K562 (cell line): ENCODE measurements around the gene NT5DC1.

ENCODE experiments used
- ATF7 ChIP-seq: fragments of 450-650 bp; IDR thresholded peaks from 2 replicates; pipeline ENCODE4 v1.7.1; 2014; ENCODE audit warnings: mild to moderate bottlenecking, moderate library complexity
- ESRRA ChIP-seq: fragments of 450-650 bp; IDR thresholded peaks from 2 replicates; pipeline ENCODE4 v1.6.1; 2014; ENCODE audit warnings: low read depth, mild to moderate bottlenecking, moderate library complexity, borderline replicate concordance
- MAZ ChIP-seq, 2 experiments: fragments of 450-650 bp in 1 of 2; sonication (generic) in 1 of 2; formaldehyde crosslinking; IDR thresholded peaks in 1 of 2; conservative IDR thresholded peaks in 1 of 2; 2 replicates each; pipeline versions ENCODE4 v1.4.0 to v1.5.0; 2020; ENCODE audit warnings: mild to moderate bottlenecking in 1 of 2, missing genetic modification reagents in 1 of 2
- POLR2AphosphoS5 ChIP-seq: IDR thresholded peaks from 2 replicates; pipeline ENCODE4 v1.6.1; 2011; ENCODE audit warnings: mild to moderate bottlenecking, low read depth, low read length, moderate library complexity; ENCODE audit not compliant: control insufficient read depth, insufficient read depth
- SMC3 ChIP-seq: conservative IDR thresholded peaks from 2 replicates; pipeline ENCODE4 v1.6.1; 2011; ENCODE audit warnings: low read depth, low read length, improper control_type of control experiment; ENCODE audit not compliant: insufficient read depth
- TF ChIP-seq, protein P1 (sequence below), 2 experiments: fragments of 250-450 bp in 1 of 2; fragments of 450-650 bp in 1 of 2; sonication (Bioruptor Pico) in 1 of 2; IDR thresholded peaks; 2 replicates each; pipeline versions ENCODE4 v1.6.1 to v1.8.0; 2016 to 2021; ENCODE audit warnings: mild to moderate bottlenecking in 2 of 2, moderate library complexity in 2 of 2, missing compliant biosample characterization in 1 of 2, missing genetic modification characterization in 1 of 2

DNA sequence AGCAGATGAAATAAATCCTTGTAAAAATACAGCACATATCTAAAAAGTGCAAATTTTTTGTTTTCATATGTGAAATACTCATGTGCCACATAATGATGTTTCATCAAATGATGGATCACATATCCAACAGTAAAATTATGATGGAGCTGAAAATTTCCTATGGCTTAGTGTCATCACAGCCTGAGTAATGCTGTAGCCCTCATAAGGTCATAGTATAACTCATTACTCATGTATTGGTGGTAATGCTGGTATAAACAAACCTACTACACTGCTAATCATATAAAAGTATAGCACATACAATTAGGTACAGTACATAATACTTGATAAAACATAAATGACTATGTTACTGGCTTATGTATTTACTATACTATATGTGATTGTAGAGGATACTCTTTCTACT, 166.2 kb downstream of the NT5DC1 start:
- TF ChIP-seq POLR2AphosphoS5 (no peak), ATF7 (no peak), MAZ (CRISPR knock-in tag; conservative IDR thresholded peaks at IDR 0.05 in 1 of 2, IDR thresholded peaks at IDR 0.05 in 1 of 2) (no peak), SMC3 (no peak), ESRRA (no peak)
- TF ChIP-seq, protein P1, sequence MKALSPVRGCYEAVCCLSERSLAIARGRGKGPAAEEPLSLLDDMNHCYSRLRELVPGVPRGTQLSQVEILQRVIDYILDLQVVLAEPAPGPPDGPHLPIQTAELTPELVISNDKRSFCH (CRISPR knock-in tag; IDR thresholded peaks at IDR 0.05), result no peak
- TF ChIP-seq, protein P1 (tag; IDR thresholded peaks at IDR 0.05), result no peak
